GM12878 (cell line): Measurements from ENCODE around the gene TTLL12. TPM values are rescaled to one million over a fixed set of nuclear protein-coding genes. Genes with fewer than 3 reads are reported as not detected.
A peak's percentile ranks its signal among the peaks of the same experiment; 100 is the strongest.

ENCODE experiments used
- ASH2L ChIP-seq: fragments of 300-600, 200-600 bp; sonication (generic); IDR thresholded peaks from 2 replicates; pipeline ENCODE4 v1.6.1; 2017; ENCODE audit warnings: low read depth, mild to moderate bottlenecking, borderline replicate concordance
- CBFB ChIP-seq: IDR thresholded peaks from 2 replicates; pipeline ENCODE4 v1.6.1; 2016; ENCODE audit warnings: antibody characterized with exemption, low read depth
- CREB1 ChIP-seq: IDR thresholded peaks from 2 replicates; pipeline ENCODE4 v1.6.1; 2012; ENCODE audit warnings: low read depth, mild to moderate bottlenecking, inconsistent platforms
- DPF2 ChIP-seq: fragments of 450-650 bp; IDR thresholded peaks from 2 replicates; pipeline ENCODE4 v1.6.1; 2017; ENCODE audit warnings: mild to moderate bottlenecking
- KLF5 ChIP-seq: fragments of 450-650 bp; IDR thresholded peaks from 2 replicates; pipeline ENCODE4 v1.6.1; 2014; ENCODE audit warnings: mild to moderate bottlenecking; ENCODE audit not compliant: partially characterized antibody
- PAX5 ChIP-seq: IDR thresholded peaks from 2 replicates; pipeline ENCODE4 v1.6.1; 2011; ENCODE audit warnings: low read depth, low read length, borderline replicate concordance
- POLR2A ChIP-seq: IDR thresholded peaks from 2 replicates; pipeline ENCODE4 v1.6.1; 2011; ENCODE audit warnings: low read depth, mild to moderate bottlenecking, low read length
- POLR2AphosphoS2 ChIP-seq: IDR thresholded peaks from 2 replicates; pipeline ENCODE4 v1.6.1; 2011; ENCODE audit warnings: low read depth, mild to moderate bottlenecking, low read length, improper control_type of control experiment, moderate library complexity
- POU2F2 ChIP-seq: IDR thresholded peaks from 3 replicates; pipeline ENCODE4 v1.6.1; 2011; ENCODE audit warnings: low read depth, mild to moderate bottlenecking, low read length, borderline replicate concordance
- RB1 ChIP-seq: fragments of 450-650 bp; formaldehyde crosslinking; IDR thresholded peaks from 2 replicates; pipeline ENCODE4 v1.6.1; 2017; ENCODE audit warnings: mild to moderate bottlenecking, borderline replicate concordance
- SP1 ChIP-seq: IDR thresholded peaks from one replicate; pipeline ENCODE4 v1.6.1; 2011; ENCODE audit warnings: low read depth, low read length
- SRF ChIP-seq, 2 experiments: IDR thresholded peaks; 2 replicates each; pipeline ENCODE4 v1.6.1; 2011; ENCODE audit warnings: low read depth in 2 of 2, low read length in 2 of 2, mild to moderate bottlenecking in 1 of 2, moderate library complexity in 1 of 2
- polyA plus RNA-seq, 11 experiments: library from polyadenylated mRNA; depleted of rRNA in 4 of 11; unstranded in 6 of 11; stranded (reverse) in 5 of 11; fragments of >200 nt; fragmentation: Nextera tagmentation in 4 of 11; fragmentation: Illumina TruSeq in 1 of 11; extraction: Ambion mirVana in 4 of 11; extraction: Trizol in 1 of 11; gene quantifications; 1 replicate in 1 of 11; 2 replicates in 10 of 11; pipeline versions ENCODE4 v1.2.1 to v1.2.3, GENCODE V29; 2011 to 2016; ENCODE audit warnings: inconsistent platforms in 2 of 11, missing spikeins in 2 of 11, low read depth in 1 of 11
- total RNA-seq, 4 experiments: library from RNA; depleted of rRNA in 3 of 4; stranded (reverse); fragments of >200 nt in 3 of 4; fragmentation: Illumina TruSeq in 1 of 4; extraction: Trizol in 1 of 4; gene quantifications; 2 replicates each; pipeline versions ENCODE4 v1.2.1 to v1.2.3, GENCODE V29; 2013 to 2021
- TF ChIP-seq, protein P1 (sequence below): IDR thresholded peaks from 2 replicates; pipeline ENCODE4 v1.6.1; 2011; ENCODE audit warnings: borderline replicate concordance, low read depth, mild to moderate bottlenecking, moderate library complexity, mixed read lengths, low read length; ENCODE audit not compliant: insufficient read depth; ENCODE audit errors: extremely low read length
- TF ChIP-seq, protein P2 (sequence below): IDR thresholded peaks from 2 replicates; pipeline ENCODE4 v1.6.1; 2011; ENCODE audit warnings: low read depth, mild to moderate bottlenecking, low read length, moderate library complexity, borderline replicate concordance; ENCODE audit errors: extremely low read depth
- TF ChIP-seq, protein P3 (sequence below): fragments of 450-650 bp; conservative IDR thresholded peaks from 2 replicates; pipeline ENCODE4 v1.6.1; 2017; ENCODE audit warnings: mild to moderate bottlenecking, moderate library complexity
- TF ChIP-seq, protein P4 (sequence below): fragments of 450-650 bp; IDR thresholded peaks from 2 replicates; pipeline ENCODE4 v1.6.1; 2016; ENCODE audit warnings: mild to moderate bottlenecking, moderate library complexity, borderline replicate concordance
- TF ChIP-seq, protein P5 (sequence below): IDR thresholded peaks from 2 replicates; pipeline ENCODE4 v1.6.1; 2012; ENCODE audit warnings: low read depth, low read length, improper control_type of control experiment
- TF ChIP-seq, protein P6 (sequence below): fragments of 450-650 bp; IDR thresholded peaks from 2 replicates; pipeline ENCODE4 v1.6.1; 2018; ENCODE audit warnings: borderline replicate concordance, mild to moderate bottlenecking; ENCODE audit not compliant: partially characterized antibody

The TTLL12 gene
- total and polyA plus RNA-seq, 10 of the 15 experiments (the other 5 are each of a cell fraction or from before 2014, with no cell fraction given): 1.00 to 89.8 (median 38.5) TPM

DNA sequence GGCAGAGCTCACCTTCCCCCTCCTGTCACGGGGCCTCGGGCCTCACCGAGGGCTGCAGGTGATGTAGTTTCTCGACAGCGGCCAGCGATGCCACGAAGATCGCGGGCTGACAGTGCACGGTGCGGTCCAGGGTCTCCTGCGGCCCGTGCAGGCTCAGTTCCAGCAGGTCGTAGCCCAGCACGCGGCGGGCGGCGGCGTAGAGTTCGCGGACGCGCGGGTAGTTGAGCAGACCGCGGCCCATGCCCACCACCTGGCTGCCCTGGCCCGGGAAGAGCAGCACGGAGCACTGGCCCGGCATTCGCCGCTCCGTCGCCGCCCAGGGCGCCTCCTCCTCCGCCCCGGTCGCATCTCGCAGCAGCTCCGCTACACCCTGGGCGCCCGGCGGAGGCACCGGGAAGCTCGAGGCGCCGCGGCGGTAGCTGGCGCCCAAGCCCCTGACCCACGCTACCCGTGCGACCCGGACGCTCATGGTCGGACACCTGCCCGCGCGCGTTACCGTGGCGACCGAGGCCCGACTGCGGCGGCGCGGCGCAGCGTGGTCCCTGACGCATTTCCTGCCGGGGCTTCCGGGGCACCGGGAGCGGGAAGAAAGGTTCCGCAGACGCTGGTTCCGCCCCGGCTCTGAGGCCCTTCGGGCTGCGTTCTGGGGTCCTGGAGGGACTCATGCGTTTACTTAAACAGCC, 43.9 kb downstream of the TTLL12 start, which contains the start of gene MCAT (continued):
- TF ChIP-seq, protein P1, sequence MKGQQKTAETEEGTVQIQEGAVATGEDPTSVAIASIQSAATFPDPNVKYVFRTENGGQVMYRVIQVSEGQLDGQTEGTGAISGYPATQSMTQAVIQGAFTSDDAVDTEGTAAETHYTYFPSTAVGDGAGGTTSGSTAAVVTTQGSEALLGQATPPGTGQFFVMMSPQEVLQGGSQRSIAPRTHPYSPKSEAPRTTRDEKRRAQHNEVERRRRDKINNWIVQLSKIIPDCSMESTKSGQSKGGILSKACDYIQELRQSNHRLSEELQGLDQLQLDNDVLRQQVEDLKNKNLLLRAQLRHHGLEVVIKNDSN: peak; percentile 40
- TF ChIP-seq, protein P2, sequence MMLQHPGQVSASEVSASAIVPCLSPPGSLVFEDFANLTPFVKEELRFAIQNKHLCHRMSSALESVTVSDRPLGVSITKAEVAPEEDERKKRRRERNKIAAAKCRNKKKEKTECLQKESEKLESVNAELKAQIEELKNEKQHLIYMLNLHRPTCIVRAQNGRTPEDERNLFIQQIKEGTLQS: no peak
- TF ChIP-seq ASH2L (peak; percentile 66; the same call in 1 of the 2 replicates), KLF5 (peak; percentile 57), DPF2 (peak; percentile 57), PAX5 (no peak), SRF (IDR thresholded peaks at IDR 0.05; ENCODE audit: low read depth in 2 of 2, low read length in 2 of 2) (peak in 1 of 2 experiments; percentile 84; a peak in 2 of 4 replicates), POU2F2 (peak; percentile 48; the same call in 2 of the 3 replicates), CREB1 (peak; percentile 72; the same call in 1 of the 2 replicates), POLR2A (peak; percentile 70), CBFB (no peak), RB1 (peak; percentile 94; the same call in 1 of the 2 replicates), POLR2AphosphoS2 (peak; percentile 69; the same call in 1 of the 2 replicates), SP1 (peak; percentile 53)
- TF ChIP-seq, protein P3, sequence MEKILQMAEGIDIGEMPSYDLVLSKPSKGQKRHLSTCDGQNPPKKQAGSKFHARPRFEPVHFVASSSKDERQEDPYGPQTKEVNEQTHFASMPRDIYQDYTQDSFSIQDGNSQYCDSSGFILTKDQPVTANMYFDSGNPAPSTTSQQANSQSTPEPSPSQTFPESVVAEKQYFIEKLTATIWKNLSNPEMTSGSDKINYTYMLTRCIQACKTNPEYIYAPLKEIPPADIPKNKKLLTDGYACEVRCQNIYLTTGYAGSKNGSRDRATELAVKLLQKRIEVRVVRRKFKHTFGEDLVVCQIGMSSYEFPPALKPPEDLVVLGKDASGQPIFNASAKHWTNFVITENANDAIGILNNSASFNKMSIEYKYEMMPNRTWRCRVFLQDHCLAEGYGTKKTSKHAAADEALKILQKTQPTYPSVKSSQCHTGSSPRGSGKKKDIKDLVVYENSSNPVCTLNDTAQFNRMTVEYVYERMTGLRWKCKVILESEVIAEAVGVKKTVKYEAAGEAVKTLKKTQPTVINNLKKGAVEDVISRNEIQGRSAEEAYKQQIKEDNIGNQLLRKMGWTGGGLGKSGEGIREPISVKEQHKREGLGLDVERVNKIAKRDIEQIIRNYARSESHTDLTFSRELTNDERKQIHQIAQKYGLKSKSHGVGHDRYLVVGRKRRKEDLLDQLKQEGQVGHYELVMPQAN: peak; percentile 95
- TF ChIP-seq, protein P4, sequence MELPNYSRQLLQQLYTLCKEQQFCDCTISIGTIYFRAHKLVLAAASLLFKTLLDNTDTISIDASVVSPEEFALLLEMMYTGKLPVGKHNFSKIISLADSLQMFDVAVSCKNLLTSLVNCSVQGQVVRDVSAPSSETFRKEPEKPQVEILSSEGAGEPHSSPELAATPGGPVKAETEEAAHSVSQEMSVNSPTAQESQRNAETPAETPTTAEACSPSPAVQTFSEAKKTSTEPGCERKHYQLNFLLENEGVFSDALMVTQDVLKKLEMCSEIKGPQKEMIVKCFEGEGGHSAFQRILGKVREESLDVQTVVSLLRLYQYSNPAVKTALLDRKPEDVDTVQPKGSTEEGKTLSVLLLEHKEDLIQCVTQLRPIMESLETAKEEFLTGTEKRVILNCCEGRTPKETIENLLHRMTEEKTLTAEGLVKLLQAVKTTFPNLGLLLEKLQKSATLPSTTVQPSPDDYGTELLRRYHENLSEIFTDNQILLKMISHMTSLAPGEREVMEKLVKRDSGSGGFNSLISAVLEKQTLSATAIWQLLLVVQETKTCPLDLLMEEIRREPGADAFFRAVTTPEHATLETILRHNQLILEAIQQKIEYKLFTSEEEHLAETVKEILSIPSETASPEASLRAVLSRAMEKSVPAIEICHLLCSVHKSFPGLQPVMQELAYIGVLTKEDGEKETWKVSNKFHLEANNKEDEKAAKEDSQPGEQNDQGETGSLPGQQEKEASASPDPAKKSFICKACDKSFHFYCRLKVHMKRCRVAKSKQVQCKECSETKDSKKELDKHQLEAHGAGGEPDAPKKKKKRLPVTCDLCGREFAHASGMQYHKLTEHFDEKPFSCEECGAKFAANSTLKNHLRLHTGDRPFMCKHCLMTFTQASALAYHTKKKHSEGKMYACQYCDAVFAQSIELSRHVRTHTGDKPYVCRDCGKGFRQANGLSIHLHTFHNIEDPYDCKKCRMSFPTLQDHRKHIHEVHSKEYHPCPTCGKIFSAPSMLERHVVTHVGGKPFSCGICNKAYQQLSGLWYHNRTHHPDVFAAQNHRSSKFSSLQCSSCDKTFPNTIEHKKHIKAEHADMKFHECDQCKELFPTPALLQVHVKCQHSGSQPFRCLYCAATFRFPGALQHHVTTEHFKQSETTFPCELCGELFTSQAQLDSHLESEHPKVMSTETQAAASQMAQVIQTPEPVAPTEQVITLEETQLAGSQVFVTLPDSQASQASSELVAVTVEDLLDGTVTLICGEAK: peak; percentile 97
- TF ChIP-seq, protein P5, sequence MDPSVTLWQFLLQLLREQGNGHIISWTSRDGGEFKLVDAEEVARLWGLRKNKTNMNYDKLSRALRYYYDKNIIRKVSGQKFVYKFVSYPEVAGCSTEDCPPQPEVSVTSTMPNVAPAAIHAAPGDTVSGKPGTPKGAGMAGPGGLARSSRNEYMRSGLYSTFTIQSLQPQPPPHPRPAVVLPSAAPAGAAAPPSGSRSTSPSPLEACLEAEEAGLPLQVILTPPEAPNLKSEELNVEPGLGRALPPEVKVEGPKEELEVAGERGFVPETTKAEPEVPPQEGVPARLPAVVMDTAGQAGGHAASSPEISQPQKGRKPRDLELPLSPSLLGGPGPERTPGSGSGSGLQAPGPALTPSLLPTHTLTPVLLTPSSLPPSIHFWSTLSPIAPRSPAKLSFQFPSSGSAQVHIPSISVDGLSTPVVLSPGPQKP: peak; percentile 98
- TF ChIP-seq, protein P6, sequence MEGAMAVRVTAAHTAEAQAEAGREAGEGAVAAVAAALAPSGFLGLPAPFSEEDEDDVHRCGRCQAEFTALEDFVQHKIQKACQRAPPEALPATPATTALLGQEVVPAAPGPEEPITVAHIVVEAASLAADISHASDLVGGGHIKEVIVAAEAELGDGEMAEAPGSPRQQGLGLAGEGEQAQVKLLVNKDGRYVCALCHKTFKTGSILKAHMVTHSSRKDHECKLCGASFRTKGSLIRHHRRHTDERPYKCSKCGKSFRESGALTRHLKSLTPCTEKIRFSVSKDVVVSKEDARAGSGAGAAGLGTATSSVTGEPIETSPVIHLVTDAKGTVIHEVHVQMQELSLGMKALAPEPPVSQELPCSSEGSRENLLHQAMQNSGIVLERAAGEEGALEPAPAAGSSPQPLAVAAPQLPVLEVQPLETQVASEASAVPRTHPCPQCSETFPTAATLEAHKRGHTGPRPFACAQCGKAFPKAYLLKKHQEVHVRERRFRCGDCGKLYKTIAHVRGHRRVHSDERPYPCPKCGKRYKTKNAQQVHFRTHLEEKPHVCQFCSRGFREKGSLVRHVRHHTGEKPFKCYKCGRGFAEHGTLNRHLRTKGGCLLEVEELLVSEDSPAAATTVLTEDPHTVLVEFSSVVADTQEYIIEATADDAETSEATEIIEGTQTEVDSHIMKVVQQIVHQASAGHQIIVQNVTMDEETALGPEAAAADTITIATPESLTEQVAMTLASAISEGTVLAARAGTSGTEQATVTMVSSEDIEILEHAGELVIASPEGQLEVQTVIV: peak; percentile 58
